Progenitor cell of endocrine pancreas (in vitro differentiated cells): ENCODE measurements around the gene SUMO3. TPM values are rescaled to one million over a fixed set of nuclear protein-coding genes. Genes with fewer than 3 reads are reported as not detected.

Source experiments
- DNase-seq: peaks from one replicate; pipeline ENCODE4 v3.0.0; 2021; ENCODE audit warnings: low spot score; ENCODE audit not compliant: unreplicated experiment
- H3K27ac Mint-ChIP-seq: 2 replicates; pipeline ENCODE4 v1.8.0; 2021; ENCODE audit warnings: mild to moderate bottlenecking, moderate library complexity, mixed read lengths
- H3K27me3 Mint-ChIP-seq: 2 replicates; pipeline ENCODE4 v1.8.0; 2021; ENCODE audit warnings: mixed read lengths
- H3K36me3 Mint-ChIP-seq: 2 replicates; pipeline ENCODE4 v1.8.0; 2022; ENCODE audit warnings: mixed read lengths; ENCODE audit not compliant: insufficient read depth
- H3K4me1 Mint-ChIP-seq: 2 replicates; pipeline ENCODE4 v1.8.0; 2021; ENCODE audit warnings: low read depth, mixed read lengths
- H3K4me3 Mint-ChIP-seq: 2 replicates; pipeline ENCODE4 v1.8.0; 2021; ENCODE audit warnings: low read depth, mild to moderate bottlenecking, moderate library complexity, mixed read lengths
- H3K9me3 Mint-ChIP-seq: 2 replicates; pipeline ENCODE4 v1.8.0; 2021; ENCODE audit warnings: low read depth, mixed read lengths
- CTCF ChIP-seq: fragments of 200-600 bp; sonication (generic); IDR thresholded peaks from one replicate; pipeline ENCODE4 v1.5.0; 2021; ENCODE audit warnings: antibody characterized with exemption, mild to moderate bottlenecking; ENCODE audit not compliant: unreplicated experiment
- total RNA-seq: library from RNA; stranded (reverse); gene quantifications from 2 replicates; pipeline ENCODE4 v1.2.1, GENCODE V29; 2021

SUMO3 gene
- total RNA-seq, 1 donor from 2014 or later: 65.0 TPM

- no peak overlapping the region for H3K27ac Mint-ChIP-seq
- H3K36me3 Mint-ChIP-seq: peaks cover 3% of the 10 kb centered on the region
- no peak overlapping the region for H3K4me3 Mint-ChIP-seq
- DNase-seq: no peak
- no peak for TF ChIP-seq CTCF
- H3K9me3 Mint-ChIP-seq: peaks cover 24% of the 10 kb centered on the region
- H3K27me3 Mint-ChIP-seq: peaks cover 12% of the 10 kb centered on the region
- H3K4me1 Mint-ChIP-seq: no peaks in the 10 kb centered on the region
Measured at GRCh38 chr21:44831227-44831860, 13.5 kb upstream of the SUMO3 start.

GRCh38 chr21:44829507-44830092 lies 11.7 kb upstream of the SUMO3 start:
- Mint-ChIP-seq H3K4me1 (no peaks in the 10 kb centered on the region), H3K9me3 (peaks cover 24% of the 10 kb centered on the region), H3K4me3 (no peak overlapping the region), H3K27me3 (peaks cover 12% of the 10 kb centered on the region), H3K27ac (no peak overlapping the region), H3K36me3 (peaks cover 3% of the 10 kb centered on the region)
- no peak for TF ChIP-seq CTCF
- no peak for DNase-seq

GRCh38 chr21:44828362-44829056 lies 10.6 kb upstream of the SUMO3 start:
- H3K4me3 Mint-ChIP-seq: no peak overlapping the region
- H3K27me3 Mint-ChIP-seq: peaks cover 9% of the 10 kb centered on the region
- no peak for TF ChIP-seq CTCF
- no peaks in the 10 kb centered on the region for H3K4me1 Mint-ChIP-seq
- peaks cover 28% of the 10 kb centered on the region for H3K9me3 Mint-ChIP-seq
- DNase-seq: no peak
- H3K36me3 Mint-ChIP-seq: peaks cover 6% of the 10 kb centered on the region
- H3K27ac Mint-ChIP-seq: no peak overlapping the region

GRCh38 chr21:44823179-44823660 lies 5.4 kb upstream of the SUMO3 start:
- DNase-seq: no peak
- Mint-ChIP-seq H3K9me3 (peaks cover 32% of the 10 kb centered on the region), H3K4me3 (no peak overlapping the region), H3K4me1 (no peaks in the 10 kb centered on the region), H3K27me3 (peaks cover 3% of the 10 kb centered on the region), H3K36me3 (peaks cover 4% of the 10 kb centered on the region), H3K27ac (no peak overlapping the region)
- no peak for TF ChIP-seq CTCF

GRCh38 chr21:44822484-44823178 lies 4.8 kb upstream of the SUMO3 start:
- Mint-ChIP-seq H3K4me1 (no peaks in the 10 kb centered on the region), H3K9me3 (peaks cover 26% of the 10 kb centered on the region)

More at GRCh38 chr21:44822484-44823178, 4.8 kb upstream of the SUMO3 start:
- no peak for DNase-seq
- Mint-ChIP-seq H3K27me3 (no peaks in the 10 kb centered on the region), H3K27ac (no peak overlapping the region), H3K36me3 (peaks cover 4% of the 10 kb centered on the region), H3K4me3 (no peak overlapping the region)
- no peak for TF ChIP-seq CTCF
